GM21526 (cell line): Measurements from ENCODE around the gene ZDHHC14.
"Not testable (repeated sequence)": the region's sequence is repeated elsewhere in the genome, so short reads cannot be mapped to it uniquely, and the experiment has no call there.

Experiments
- ATAC-seq: cut with Tn5 transposase; IDR thresholded peaks from one replicate; pipeline ENCODE4 v1.9.1; 2021; ENCODE audit warnings: moderate library complexity; ENCODE audit not compliant: unreplicated experiment, low FRiP score

The ZDHHC14 gene

DNA sequence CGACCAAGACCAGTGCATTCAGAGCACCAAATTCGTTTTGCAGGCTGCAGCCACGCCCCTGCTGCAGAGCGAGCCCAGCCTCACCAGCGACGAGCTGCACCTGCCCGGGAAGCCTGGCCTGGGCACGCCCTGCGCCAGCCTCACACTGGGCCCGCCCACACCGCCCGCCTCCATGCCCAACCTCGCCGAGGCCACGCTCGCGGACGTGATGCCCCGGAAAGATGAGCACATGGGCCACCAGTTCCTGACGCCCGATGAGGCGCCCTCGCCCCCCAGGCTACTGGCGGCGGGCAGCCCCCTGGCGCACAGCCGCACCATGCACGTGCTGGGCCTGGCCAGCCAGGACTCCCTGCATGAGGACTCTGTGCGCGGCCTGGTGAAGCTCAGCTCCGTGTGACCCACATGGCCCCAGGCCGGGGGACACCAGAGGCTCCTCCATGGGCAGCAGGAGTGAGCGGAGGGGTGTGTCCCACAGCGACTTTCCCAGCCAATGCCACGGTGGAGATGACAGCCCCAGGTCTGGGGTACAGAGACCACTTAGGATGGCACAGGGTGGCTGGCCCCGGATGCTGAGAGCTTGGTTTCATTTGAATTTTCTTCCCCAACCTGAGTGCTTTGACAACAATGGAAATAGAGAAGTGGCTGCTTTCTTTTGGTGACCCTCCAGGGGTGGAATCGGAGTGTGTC is 291.9 kb downstream of the ZDHHC14 start:
- ATAC-seq = no peak

- no peak for ATAC-seq
These were observed 292.6 kb downstream of the ZDHHC14 start for GRCh38 chr6:157673596-157673995.

GRCh38 chr6:157674061-157674460 is 293.1 kb downstream of the ZDHHC14 start:
- ATAC-seq = no peak

- no peak for ATAC-seq
These were observed 294.8 kb downstream of the ZDHHC14 start for GRCh38 chr6:157675831-157676230.

GRCh38 chr6:157676241-157676640 is 295.3 kb downstream of the ZDHHC14 start:
- ATAC-seq = no peak

- no peak for ATAC-seq
These were observed 296.2 kb downstream of the ZDHHC14 start for GRCh38 chr6:157677235-157677634.

GRCh38 chr6:157679605-157680580 is 298.9 kb downstream of the ZDHHC14 start:
- no peak for ATAC-seq

DNA sequence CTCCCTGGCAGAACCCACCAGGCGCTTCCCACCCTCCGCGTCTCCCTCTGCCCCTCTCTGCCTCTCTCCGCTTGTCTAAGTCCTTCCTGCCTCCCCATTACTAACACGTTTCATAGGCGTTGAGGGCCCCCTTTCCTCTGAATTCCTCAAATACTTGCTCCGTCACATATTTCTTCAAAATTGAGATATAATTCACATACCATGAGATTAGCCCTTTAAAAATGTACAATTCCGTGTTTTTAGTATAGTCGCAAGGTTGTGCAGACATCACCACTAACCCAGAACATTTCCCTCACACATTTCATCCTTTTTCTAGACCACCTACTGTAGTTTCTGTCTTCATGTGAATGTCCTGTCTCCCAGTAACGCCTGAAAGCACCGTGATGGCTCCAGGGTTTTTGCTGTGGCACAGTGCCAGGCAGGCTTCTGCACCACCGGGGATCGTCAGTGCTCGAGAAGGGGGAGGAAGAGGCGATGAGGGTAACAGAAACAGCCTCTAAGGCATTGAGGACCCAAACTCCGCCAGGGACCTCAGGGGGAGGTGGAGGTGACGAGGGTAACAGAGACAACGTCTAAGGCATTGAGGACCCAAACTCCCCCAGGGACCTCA is 300.2 kb downstream of the ZDHHC14 start:
- no peak for ATAC-seq

DNA sequence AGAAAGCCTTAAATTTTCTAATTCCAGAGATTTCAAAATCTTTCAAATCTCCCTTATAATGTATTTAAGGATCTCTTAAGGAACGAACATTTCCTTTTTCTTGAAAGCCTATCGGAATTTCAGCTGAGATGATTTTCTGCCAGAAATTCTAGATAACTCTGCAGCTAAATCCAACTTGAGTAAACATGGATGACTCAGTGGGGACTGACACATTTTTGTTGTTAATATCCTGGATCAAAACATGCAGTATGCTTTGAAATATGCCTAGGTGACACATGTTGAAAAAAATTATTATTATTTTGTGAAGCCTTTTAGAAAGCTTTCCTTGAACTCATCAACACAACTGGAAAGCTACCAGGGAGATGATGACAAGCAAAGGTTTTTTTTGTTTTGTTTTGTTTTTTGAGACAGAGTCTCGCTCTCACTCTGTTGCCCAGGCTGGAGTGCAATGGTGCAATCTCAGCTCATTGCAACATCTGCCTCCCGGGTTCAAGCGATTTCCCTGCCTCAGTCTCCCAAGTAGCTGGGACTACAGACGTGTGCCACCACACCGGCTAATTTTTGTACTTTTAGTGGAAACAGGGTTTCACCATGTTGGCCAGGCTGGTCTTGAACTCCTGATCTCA is 302.0 kb downstream of the ZDHHC14 start:
- no peak for ATAC-seq

- ATAC-seq = no peak
These were observed 302.7 kb downstream of the ZDHHC14 start for GRCh38 chr6:157683707-157684106.

DNA sequence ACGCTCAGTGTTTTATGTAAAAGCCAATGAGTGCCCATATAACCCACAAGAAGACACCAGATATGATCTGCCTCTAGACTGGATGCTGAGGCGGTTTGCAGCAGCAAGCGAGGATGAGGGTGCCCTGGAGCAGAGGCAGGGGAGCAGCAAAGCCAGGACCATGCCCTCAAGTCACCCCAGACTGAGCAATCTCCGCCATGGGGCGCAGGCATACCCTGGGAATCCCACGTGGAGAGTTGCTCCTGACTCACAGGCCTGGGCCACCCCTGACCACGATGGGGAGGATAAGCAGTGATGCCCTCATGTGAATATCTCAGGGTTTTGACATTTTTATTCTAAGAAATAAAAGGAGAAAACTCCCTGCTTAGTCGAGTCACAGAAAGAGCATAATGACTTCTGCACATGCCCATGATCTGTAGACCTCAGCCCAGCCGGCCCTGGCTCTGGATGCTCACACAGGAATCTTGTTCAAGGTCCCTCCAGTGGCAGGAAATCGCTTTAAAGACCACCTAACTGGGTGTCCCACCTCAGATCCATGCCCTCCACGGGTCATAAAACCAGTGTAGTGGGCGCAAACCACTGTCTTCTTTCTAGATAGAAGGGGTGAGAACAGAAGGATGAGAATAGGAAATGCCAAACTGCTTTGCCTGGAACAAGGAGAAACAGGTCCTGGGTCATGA is 303.8 kb downstream of the ZDHHC14 start:
- ATAC-seq = no peak

DNA sequence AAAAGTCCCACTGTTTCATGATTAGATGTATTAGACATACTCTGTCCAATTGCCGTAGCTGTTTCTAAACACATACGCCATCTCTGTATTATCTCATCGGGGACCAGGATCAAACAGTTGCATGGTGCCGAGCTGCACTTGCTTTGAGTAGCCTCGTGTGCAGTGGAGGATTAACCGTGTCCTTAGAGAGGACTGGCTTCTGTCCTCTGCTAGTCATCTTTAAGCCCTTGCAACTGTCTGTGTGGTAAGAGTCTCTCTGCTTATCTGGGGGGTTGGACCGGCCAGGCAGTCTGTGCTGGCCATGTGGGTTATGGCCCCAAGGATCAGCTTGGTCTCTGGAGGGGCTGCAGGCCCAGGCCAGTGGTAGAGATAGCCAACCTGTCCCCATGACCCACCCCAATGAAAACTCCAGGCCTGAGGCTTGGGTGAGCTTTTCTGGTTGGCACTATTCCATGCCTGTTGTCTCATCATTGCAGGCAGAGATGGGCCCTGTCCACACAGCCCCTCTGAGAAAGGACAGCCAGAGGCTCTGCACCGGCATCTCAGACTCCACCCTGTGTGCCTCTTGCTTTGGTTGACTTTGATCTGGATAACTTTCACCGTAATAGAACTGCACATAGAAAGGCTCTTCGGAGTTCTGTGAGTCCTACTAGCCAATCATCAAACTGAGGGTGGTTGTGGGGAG is 304.7 kb downstream of the ZDHHC14 start:
- no peak for ATAC-seq

- no peak for ATAC-seq
These were observed 307.4 kb downstream of the ZDHHC14 start for GRCh38 chr6:157688275-157688959.

- no peak for ATAC-seq
These were observed 308.1 kb downstream of the ZDHHC14 start for GRCh38 chr6:157688960-157689599.

- ATAC-seq = no peak
These were observed 308.9 kb downstream of the ZDHHC14 start for GRCh38 chr6:157689875-157690274.

- no peak for ATAC-seq
These were observed 309.6 kb downstream of the ZDHHC14 start for GRCh38 chr6:157690441-157691210.

DNA sequence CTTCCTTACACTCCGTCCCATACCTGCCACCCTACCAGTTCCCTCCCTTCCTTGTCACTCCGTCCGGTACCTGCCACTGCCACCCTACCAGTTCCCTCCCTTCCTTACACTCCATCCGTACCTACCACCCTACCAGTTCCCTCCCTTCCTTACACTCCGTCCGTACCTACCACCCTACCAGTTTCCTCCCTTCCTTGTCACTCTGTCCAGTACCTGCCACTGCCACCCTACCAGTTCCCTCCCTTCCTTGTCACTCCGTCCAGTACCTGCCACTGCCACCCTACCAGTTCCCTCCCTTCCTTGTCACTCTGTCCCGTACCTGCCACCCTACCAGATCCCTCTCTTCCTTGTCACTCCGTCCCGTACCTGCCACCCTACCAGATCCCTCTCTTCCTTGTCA is 310.6 kb downstream of the ZDHHC14 start:
- ATAC-seq = not testable (repeated sequence)

DNA sequence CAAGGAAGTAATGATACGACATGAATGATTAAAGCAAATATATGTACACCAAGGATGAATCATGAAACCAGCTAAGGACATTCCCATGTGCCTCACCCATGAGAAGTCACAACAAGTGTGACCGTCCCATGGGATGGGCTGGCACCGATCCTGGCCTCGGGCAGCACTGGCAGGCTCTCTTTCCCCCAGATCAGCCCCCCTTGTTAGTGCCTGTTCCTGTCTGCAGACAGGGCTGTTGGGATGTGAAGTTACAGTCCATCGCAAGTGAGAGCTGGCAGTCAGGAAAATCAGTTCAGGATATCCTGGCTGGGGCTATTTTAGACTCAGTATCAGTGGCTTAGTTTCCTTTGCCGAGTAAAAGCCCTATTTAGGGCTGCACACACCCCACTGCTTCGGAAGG is 312.9 kb downstream of the ZDHHC14 start:
- ATAC-seq = no peak
